BLaER1 treated with 17β-estradiol and CSF1 and Interleukin-3, amounts not matched to agents 10 nM and 100 nM (cell line): Measurements from ENCODE around the gene GORAB.

Experiments
- H3K27ac ChIP-seq, 11 experiments: shearing (Covaris generic); formaldehyde crosslinking; 2 replicates each; pipeline ENCODE4 v1.8.1; 2022
- H3K27me3 ChIP-seq, 11 experiments: shearing (Covaris generic); formaldehyde crosslinking; 2 replicates each; pipeline ENCODE4 v1.8.1; 2022
- H3K36me3 ChIP-seq, 11 experiments: shearing (Covaris generic); formaldehyde crosslinking; 2 replicates each; pipeline ENCODE4 v1.8.1; 2022
- H3K4me1 ChIP-seq, 10 experiments: shearing (Covaris generic); formaldehyde crosslinking; 2 replicates each; pipeline ENCODE4 v1.8.1; 2022
- H3K4me2 ChIP-seq, 11 experiments: shearing (Covaris generic); formaldehyde crosslinking; 2 replicates each; pipeline ENCODE4 v1.8.1; 2022
- H3K4me3 ChIP-seq, 10 experiments: shearing (Covaris generic); formaldehyde crosslinking; 2 replicates each; pipeline ENCODE4 v1.8.1; 2022
- H3K9ac ChIP-seq, 11 experiments: shearing (Covaris generic); formaldehyde crosslinking; 2 replicates each; pipeline ENCODE4 v1.8.1; 2022
- H3K9me3 ChIP-seq, 11 experiments: shearing (Covaris generic); formaldehyde crosslinking; replicated peaks in 1 of 11; 2 replicates each; pipeline ENCODE4 v1.8.1; 2022
- H4K20me1 ChIP-seq, 11 experiments: shearing (Covaris generic); formaldehyde crosslinking; 2 replicates each; pipeline ENCODE4 v1.8.1; 2022
- Cebpa-rat ChIP-seq, 11 experiments: shearing (Covaris generic); IDR thresholded peaks; 2 replicates each; pipeline ENCODE4 v1.8.1; 2022

GORAB gene

GRCh38 chr1:170593173-170594011 lies 61.4 kb downstream of the GORAB start:
- Histone ChIP-seq H3K4me2 (peak overlapping the region in 3 of 11 experiments; percentile 9 to 29 (median 28); a peak in 2 of 22 replicates), H3K36me3 (no peaks in the 10 kb centered on the region), H3K27me3 (no peaks in the 10 kb centered on the region), H4K20me1 (no peaks in the 10 kb centered on the region), H3K9me3 (peaks cover 0 to 11% (median 5%) of the 10 kb centered on the region in 11 experiments; a peak in 15 of 22 replicates), H3K4me3 (no peak overlapping the region), H3K27ac (no peak overlapping the region), H3K4me1 (peaks cover 0 to 11% (median 0%) of the 10 kb centered on the region in 10 experiments; a peak in 5 of 20 replicates), H3K9ac (no peak overlapping the region)
- TF ChIP-seq Cebpa-rat (IDR thresholded peaks at IDR 0.05): no peak

DNA sequence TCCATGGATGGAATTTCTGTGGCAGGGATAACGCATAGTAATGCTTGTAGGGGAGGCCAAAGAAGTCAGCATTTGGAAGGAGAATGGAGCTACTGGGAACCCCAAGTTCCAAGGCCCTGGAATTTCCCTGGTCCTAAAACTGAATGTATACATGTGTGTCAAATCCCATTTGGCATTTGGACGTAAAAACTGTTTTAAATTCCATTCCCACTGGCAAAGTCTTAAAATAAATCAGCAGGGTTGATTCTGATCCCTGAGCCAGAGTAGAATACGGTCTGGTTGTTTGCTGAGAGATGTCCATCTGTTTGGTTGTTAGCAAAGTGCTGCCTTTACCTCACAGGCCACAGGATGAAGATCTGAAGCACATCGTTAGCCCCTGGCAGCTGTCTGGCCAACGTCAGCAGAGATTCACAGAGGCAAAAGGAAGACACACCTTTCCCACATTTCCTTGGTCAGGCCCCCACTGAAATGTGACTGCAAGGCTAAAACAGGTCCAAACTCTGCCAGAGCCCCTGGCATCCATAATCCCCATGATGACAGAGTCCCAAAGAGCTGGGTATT lies 62.2 kb downstream of the GORAB start:
- Histone ChIP-seq H3K27ac (no peak overlapping the region), H3K9ac (no peak overlapping the region), H3K27me3 (no peaks in the 10 kb centered on the region), H4K20me1 (no peaks in the 10 kb centered on the region), H3K9me3 (peaks cover 0 to 11% (median 5%) of the 10 kb centered on the region in 11 experiments; a peak in 15 of 22 replicates), H3K4me3 (no peak overlapping the region), H3K36me3 (no peaks in the 10 kb centered on the region), H3K4me2 (no peak overlapping the region), H3K4me1 (peaks cover 0 to 11% (median 0%) of the 10 kb centered on the region in 10 experiments; a peak in 5 of 20 replicates)
- TF ChIP-seq Cebpa-rat (IDR thresholded peaks at IDR 0.05): no peak

- Histone ChIP-seq H3K4me2 (no peak overlapping the region), H3K4me1 (peaks cover 0 to 11% (median 0%) of the 10 kb centered on the region in 10 experiments; a peak in 5 of 20 replicates), H3K27ac (no peak overlapping the region), H3K9me3 (peaks cover 12 to 23% (median 16%) of the 10 kb centered on the region in 11 experiments), H3K36me3 (no peaks in the 10 kb centered on the region), H4K20me1 (no peaks in the 10 kb centered on the region), H3K4me3 (no peak overlapping the region), H3K27me3 (no peaks in the 10 kb centered on the region), H3K9ac (no peak overlapping the region)
- no peak for TF ChIP-seq Cebpa-rat (IDR thresholded peaks at IDR 0.05)
These were observed 64.7 kb downstream of the GORAB start for GRCh38 chr1:170596701-170597100.

DNA sequence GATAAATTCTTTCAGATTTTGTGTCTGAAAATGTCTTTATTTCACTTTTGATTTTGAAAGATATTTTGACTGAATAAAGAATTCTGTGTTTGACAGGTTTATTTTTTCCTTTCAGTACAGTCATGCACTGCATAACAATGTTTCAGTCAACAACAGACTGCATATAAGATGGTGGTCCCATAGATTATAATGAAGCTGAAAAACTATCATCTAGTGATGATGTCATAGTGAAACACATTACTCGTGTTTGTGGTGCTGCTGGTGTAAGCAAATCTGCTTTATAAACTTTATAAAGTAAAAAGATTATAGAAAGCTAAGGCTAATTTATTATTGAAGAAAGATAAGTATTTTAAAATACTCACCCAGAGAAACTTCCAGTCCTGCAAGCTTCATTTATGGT lies 66.7 kb downstream of the GORAB start:
- no peak for TF ChIP-seq Cebpa-rat (IDR thresholded peaks at IDR 0.05)
- Histone ChIP-seq H3K9me3 (peaks cover 27 to 42% (median 32%) of the 10 kb centered on the region in 11 experiments), H4K20me1 (no peaks in the 10 kb centered on the region), H3K4me1 (no peaks in the 10 kb centered on the region), H3K36me3 (no peaks in the 10 kb centered on the region), H3K4me3 (no peak overlapping the region), H3K9ac (no peak overlapping the region), H3K27me3 (no peaks in the 10 kb centered on the region), H3K4me2 (no peak overlapping the region), H3K27ac (no peak overlapping the region)

GRCh38 chr1:170599033-170599432 lies 67.1 kb downstream of the GORAB start:
- no peak for TF ChIP-seq Cebpa-rat (IDR thresholded peaks at IDR 0.05)
- H3K27ac ChIP-seq: no peak overlapping the region

DNA sequence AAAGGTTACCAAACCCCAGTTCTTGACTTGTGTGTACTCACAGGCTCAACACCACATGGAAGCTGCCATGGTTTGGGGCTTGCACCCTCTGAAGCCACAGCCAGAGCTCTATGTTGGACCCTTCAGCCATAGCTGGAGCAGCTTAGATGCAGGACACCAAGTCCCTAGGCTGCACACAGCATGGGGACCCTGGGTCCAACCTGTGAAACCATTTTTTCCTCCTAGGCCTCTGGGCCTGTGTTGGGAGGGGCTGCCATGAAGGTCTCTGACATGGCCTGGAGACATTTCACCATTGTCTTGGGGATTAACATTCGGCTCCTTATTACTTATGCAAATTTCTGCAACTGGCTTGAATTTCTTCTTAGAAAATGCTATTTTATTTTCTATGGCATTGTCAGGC lies 69.9 kb downstream of the GORAB start:
- Histone ChIP-seq H3K36me3 (no peaks in the 10 kb centered on the region), H3K9me3 (peaks cover 23 to 33% (median 27%) of the 10 kb centered on the region in 11 experiments), H3K4me3 (no peak overlapping the region), H3K27me3 (no peaks in the 10 kb centered on the region), H3K4me1 (no peaks in the 10 kb centered on the region), H3K4me2 (no peak overlapping the region), H3K27ac (no peak overlapping the region), H3K9ac (no peak overlapping the region), H4K20me1 (no peaks in the 10 kb centered on the region)
- TF ChIP-seq Cebpa-rat (IDR thresholded peaks at IDR 0.05): no peak

More at GRCh38 chr1:170599033-170599432, 67.1 kb downstream of the GORAB start:
- Histone ChIP-seq H3K9ac (no peak overlapping the region), H4K20me1 (no peaks in the 10 kb centered on the region), H3K4me2 (no peak overlapping the region), H3K4me1 (no peaks in the 10 kb centered on the region), H3K27me3 (no peaks in the 10 kb centered on the region), H3K4me3 (no peak overlapping the region), H3K9me3 (peaks cover 27 to 43% (median 32%) of the 10 kb centered on the region in 11 experiments), H3K36me3 (no peaks in the 10 kb centered on the region)
